Measurements from ENCODE around the gene PRKAR2B.

DNA sequence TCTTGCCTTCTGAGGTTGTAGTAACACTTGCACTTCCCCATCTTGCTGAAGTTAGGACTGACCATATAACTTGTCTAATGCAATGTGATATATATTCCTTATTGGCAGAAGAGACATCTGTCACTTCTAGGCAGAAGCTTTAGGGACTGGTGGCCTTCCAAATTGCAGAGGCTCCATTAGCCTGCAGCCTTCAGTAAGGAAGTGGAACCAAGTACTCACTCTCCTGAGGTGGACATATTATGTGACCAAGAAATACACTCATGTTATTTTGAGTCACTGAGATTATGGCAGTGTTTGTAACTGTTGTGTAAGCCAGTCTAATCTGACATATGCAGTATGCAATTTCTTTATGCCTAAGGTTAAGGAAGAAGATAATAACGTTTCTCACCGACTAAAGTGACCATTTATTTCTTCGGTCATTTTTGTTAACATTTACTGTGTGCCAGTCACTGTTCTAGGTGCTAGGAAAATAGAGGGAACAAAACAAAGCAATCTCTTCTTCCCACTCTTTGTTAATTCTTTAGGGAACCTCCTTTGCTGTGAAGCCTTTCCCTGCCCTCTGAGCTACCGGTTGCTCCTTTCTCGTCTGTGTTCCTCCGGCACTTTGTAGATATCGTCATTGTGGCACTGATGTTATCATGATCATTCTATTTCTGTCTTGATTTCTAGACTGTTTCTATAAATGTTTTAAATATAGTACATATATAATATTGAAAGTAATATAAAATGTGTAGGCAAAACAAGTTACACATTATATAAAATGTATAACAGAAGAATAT is 71.4 kb downstream of the PRKAR2B start:
- TF ChIP-seq CTCF (IDR thresholded peaks at IDR 0.05) (no peak), POLR2AphosphoS5 (IDR thresholded peaks at IDR 0.05) (no peak)
